ENCODE measurements around the gene CLCN5. TPM values are rescaled to one million over a fixed set of nuclear protein-coding genes. Genes with fewer than 3 reads are reported as not detected.

Gene CLCN5
- total RNA-seq, 3 donors from 2014 or later = 5.0 to 7.5 (median 6.6) TPM

DNA sequence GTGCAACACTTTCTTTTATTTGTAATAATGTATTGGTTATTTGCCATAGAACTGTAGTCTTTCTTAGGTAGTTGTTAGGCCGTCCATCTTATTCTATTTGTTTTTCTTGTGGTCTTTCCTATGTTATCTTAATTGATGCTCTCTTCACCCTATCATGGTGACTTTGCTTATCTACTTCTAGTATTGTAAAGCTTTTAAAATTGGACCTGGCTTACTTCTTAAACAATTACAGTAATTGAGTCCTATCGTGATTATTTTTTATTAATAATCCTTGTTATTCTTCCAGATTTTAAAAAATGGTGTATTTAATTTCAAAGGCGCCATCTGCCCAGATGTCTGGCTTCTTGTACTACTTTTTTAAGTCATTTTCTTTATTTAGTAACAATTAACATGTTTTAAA is 63.7 kb downstream of the CLCN5 start:
- Histone ChIP-seq H3K36me3 (no peaks in the 10 kb centered on the region), H3K4me3 (no peak overlapping the region), H3K9me3 (no peaks in the 10 kb centered on the region), H3K27me3 (peaks cover 0 to 8% of the 10 kb centered on the region in 2 donors), H3K4me1 (no peaks in the 10 kb centered on the region), H3K27ac (no peak overlapping the region)
- DNase-seq (ENCODE audit: low spot score in 2 of 2) = no peak
- no peak for TF ChIP-seq POLR2A (IDR thresholded peaks at IDR 0.05)
- TF ChIP-seq, protein P1, sequence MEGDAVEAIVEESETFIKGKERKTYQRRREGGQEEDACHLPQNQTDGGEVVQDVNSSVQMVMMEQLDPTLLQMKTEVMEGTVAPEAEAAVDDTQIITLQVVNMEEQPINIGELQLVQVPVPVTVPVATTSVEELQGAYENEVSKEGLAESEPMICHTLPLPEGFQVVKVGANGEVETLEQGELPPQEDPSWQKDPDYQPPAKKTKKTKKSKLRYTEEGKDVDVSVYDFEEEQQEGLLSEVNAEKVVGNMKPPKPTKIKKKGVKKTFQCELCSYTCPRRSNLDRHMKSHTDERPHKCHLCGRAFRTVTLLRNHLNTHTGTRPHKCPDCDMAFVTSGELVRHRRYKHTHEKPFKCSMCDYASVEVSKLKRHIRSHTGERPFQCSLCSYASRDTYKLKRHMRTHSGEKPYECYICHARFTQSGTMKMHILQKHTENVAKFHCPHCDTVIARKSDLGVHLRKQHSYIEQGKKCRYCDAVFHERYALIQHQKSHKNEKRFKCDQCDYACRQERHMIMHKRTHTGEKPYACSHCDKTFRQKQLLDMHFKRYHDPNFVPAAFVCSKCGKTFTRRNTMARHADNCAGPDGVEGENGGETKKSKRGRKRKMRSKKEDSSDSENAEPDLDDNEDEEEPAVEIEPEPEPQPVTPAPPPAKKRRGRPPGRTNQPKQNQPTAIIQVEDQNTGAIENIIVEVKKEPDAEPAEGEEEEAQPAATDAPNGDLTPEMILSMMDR (IDR thresholded peaks at IDR 0.05) = no peak
- no peak for TF ChIP-seq POLR2AphosphoS5 (IDR thresholded peaks at IDR 0.05)
- intact Hi-C loops (cut with DNase I; ENCODE audit: low total_unique reads) = no loop called here

DNA sequence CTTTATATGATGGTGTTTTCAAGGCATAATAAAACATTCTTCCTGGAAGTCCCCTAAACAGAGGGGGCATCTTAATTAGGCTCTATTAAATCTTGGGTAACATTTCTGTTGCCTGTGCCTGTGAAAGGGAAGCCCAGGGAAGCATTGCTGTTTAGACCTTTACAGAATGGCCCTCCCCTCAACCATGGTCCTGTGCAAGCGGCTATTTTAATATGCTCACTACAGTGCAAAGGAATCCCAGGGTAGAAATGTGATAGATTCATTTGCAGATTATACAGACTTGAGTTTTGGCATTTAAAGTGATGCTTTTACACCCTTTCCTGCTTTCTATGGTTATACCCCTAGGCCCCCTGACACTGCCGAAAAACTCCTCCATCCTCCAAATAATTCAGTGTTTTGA is 65.3 kb downstream of the CLCN5 start:
- intact Hi-C loops (cut with DNase I; ENCODE audit: low total_unique reads) = no loop called here
- Histone ChIP-seq H3K4me3 (no peak overlapping the region), H3K4me1 (no peaks in the 10 kb centered on the region)

DNA sequence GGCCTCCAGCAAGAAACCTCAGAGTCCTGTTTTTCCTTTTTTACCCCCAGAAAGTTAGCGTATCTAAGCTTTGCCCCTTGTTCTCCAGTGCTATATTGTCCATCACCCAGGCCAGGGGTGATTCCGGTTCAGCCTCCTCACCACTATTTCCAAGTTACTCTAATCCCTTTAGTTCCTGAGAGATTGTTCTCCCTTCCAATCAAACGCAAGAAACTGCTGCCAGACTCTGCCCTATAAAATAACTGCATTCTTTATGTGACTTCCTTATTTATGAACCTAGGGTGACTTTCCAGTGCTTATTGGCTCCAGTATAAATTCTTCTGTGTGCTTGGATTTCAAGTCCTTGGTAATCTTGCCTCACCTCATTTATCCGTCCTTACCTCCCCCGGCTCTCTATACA is 65.7 kb downstream of the CLCN5 start:
- Histone ChIP-seq H3K27me3 (peaks cover 0 to 9% of the 10 kb centered on the region in 2 donors), H3K4me3 (no peak overlapping the region), H3K9me3 (no peaks in the 10 kb centered on the region), H3K36me3 (no peaks in the 10 kb centered on the region), H3K4me1 (no peaks in the 10 kb centered on the region), H3K27ac (no peak overlapping the region)
- no peak for DNase-seq (ENCODE audit: low spot score in 2 of 2)
- TF ChIP-seq, protein P1 (IDR thresholded peaks at IDR 0.05) = no peak
- TF ChIP-seq POLR2A (IDR thresholded peaks at IDR 0.05) (no peak), POLR2AphosphoS5 (IDR thresholded peaks at IDR 0.05) (no peak)
- intact Hi-C loops (cut with DNase I; ENCODE audit: low total_unique reads) = no loop called here

More for the DNA sequence above, 65.3 kb downstream of the CLCN5 start:
- DNase-seq (ENCODE audit: low spot score in 2 of 2) = no peak
- peaks cover 0 to 4% of the 10 kb centered on the region in 2 donors for H3K27me3 ChIP-seq
- H3K27ac ChIP-seq = no peak overlapping the region
- TF ChIP-seq POLR2AphosphoS5 (IDR thresholded peaks at IDR 0.05) (no peak), POLR2A (IDR thresholded peaks at IDR 0.05) (no peak)
- TF ChIP-seq, protein P1 (IDR thresholded peaks at IDR 0.05) = no peak
- no peaks in the 10 kb centered on the region for H3K36me3 ChIP-seq
- H3K9me3 ChIP-seq = no peaks in the 10 kb centered on the region

DNA sequence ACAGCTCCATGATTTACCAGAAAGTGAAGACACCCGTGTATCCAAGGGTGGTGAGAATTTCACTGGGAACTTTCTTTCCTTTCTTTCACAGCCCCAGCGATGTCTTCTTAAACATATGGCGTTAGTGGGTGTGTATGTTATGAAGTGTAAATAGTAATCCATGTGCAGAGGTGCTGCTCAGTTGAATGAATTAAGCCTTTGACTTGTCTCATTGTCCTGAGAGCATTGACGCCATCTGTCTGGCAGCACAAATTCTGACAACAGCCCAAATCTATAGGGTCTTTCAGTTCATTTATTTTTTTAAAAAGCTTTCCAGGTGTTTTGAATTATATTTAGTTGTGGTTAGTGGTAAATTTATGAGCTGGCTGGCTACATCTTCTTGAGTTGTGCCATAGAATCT is 69.4 kb downstream of the CLCN5 start:
- Histone ChIP-seq H3K9me3 (no peaks in the 10 kb centered on the region), H3K27ac (no peak overlapping the region), H3K4me1 (no peaks in the 10 kb centered on the region), H3K4me3 (no peak overlapping the region), H3K27me3 (peaks cover 0 to 24% of the 10 kb centered on the region in 2 donors), H3K36me3 (no peaks in the 10 kb centered on the region)
- intact Hi-C loops (cut with DNase I; ENCODE audit: low total_unique reads) = no loop called here
- TF ChIP-seq, protein P1 (IDR thresholded peaks at IDR 0.05) = no peak
- TF ChIP-seq POLR2A (IDR thresholded peaks at IDR 0.05) = no peak
- no peak for TF ChIP-seq POLR2AphosphoS5 (IDR thresholded peaks at IDR 0.05)
- DNase-seq (ENCODE audit: low spot score in 2 of 2) = no peak

DNA sequence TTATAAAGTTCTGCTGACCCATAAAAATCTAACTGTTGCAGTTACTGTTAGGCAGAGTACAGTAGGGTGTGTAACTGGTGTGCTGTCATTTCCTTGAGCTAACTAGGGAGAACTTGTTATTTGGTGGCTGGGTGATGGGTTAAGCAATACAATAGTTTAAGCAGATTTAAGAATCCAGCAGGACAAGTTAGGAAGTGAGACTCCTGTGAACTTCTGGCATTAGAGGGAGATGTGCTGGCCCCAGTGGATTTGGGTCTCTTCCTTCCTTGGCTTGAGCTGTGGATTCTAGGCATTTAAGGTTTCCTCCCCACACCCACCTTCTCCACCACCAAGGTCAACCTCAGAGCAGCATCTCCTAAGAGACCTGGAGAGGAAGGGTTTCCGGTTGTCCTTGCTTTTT is 70.5 kb downstream of the CLCN5 start:
- TF ChIP-seq POLR2AphosphoS5 (IDR thresholded peaks at IDR 0.05) (no peak), POLR2A (IDR thresholded peaks at IDR 0.05) (no peak)
- TF ChIP-seq, protein P1 (IDR thresholded peaks at IDR 0.05) = no peak
- Histone ChIP-seq H3K27ac (no peak overlapping the region), H3K4me1 (no peaks in the 10 kb centered on the region), H3K36me3 (no peaks in the 10 kb centered on the region), H3K27me3 (peaks cover 0 to 29% of the 10 kb centered on the region in 2 donors), H3K4me3 (no peak overlapping the region), H3K9me3 (no peaks in the 10 kb centered on the region)
- intact Hi-C loops (cut with DNase I; ENCODE audit: low total_unique reads) = no loop called here
- no peak for DNase-seq (ENCODE audit: low spot score in 2 of 2)

Measured in breast epithelium (tissue), 4 donors.